Spleen (tissue), 7 donors: ENCODE measurements around the gene USP5.

Experiments used
- POLR2A ChIP-seq, 3 donors: fragments of 450-650 bp; IDR thresholded peaks; one replicate each; pipeline ENCODE4 v1.5.1; 2017; ENCODE audit warnings: antibody characterized with exemption in 3 of 3, mild to moderate bottlenecking in 1 of 3
- POLR2AphosphoS5 ChIP-seq, 3 donors: sonication (generic); formaldehyde crosslinking; IDR thresholded peaks; one replicate each; pipeline ENCODE4 v1.5.1; 2017; ENCODE audit warnings: antibody characterized with exemption in 3 of 3
- TF ChIP-seq, protein P1 (sequence below), 11 experiments: fragments of 200-600 bp in 7 of 11; fragments of 450-650 bp in 4 of 11; sonication (generic) in 4 of 11; IDR thresholded peaks in 8 of 11; conservative IDR thresholded peaks in 3 of 11; 1 replicate in 7 of 11; 2 replicates in 4 of 11; pipeline versions ENCODE4 v1.4.0 to v1.8.0; 2016 to 2021; ENCODE audit warnings: antibody characterized with exemption in 11 of 11, inconsistent platforms in 4 of 11, mild to moderate bottlenecking in 1 of 11
- donor health status: DM: no; HTN: no; CAD: no; lungs with moderate emphysema.
- donor health status: DM: no; HTN: no; CAD: no.
- donor health status: DM: no; HTN: no; CAD: no.

DNA sequence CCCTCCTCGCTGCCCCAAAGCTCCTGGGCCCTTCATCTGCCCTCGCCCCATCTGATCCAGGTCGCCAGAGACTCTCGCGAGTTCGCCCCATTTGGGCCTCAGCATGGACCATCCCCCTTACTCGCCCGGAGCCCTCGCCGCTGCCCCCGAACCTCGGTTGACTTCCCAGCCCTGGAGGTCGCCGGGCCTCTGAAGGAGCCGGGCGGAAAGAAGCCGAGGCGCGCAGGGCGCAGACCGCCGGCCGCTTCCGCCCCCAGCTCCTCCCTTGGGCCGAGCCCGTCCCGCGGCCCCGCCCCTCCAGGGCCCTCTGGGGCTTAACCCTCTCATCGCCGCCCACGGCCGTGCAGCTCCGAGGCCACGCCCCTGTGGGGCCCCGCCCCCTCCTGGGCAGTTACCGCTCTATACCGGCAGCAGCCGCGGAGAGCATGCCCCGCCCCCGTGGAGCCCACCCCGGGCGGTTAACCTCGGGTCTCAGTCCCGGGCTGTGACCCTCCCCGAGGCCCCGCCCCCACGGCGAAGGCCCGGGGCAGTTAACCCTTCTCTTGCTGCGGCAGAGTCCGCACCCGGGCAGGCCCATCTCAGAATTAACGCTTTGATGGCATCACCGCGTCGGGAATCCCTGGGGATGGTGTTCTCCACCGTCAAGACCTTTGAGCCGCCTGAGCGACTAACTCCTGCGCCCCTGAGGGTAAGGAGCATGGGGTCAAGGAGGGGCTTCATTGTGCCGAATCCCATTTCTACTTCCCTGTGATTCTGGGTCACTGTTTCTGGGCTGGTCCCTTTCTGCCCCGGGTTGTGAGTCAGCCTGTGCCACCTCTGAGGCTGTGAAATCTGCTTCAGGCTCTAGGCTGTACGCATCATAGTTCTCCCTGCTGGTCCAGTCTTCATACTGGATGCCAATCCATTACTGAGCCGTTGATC lies 21.4 kb downstream of the USP5 start, which contains the start of gene SPSB2:
- peak; percentile 84 to 91 (median 89) for TF ChIP-seq POLR2AphosphoS5 (IDR thresholded peaks at IDR 0.05)
- TF ChIP-seq, protein P1, sequence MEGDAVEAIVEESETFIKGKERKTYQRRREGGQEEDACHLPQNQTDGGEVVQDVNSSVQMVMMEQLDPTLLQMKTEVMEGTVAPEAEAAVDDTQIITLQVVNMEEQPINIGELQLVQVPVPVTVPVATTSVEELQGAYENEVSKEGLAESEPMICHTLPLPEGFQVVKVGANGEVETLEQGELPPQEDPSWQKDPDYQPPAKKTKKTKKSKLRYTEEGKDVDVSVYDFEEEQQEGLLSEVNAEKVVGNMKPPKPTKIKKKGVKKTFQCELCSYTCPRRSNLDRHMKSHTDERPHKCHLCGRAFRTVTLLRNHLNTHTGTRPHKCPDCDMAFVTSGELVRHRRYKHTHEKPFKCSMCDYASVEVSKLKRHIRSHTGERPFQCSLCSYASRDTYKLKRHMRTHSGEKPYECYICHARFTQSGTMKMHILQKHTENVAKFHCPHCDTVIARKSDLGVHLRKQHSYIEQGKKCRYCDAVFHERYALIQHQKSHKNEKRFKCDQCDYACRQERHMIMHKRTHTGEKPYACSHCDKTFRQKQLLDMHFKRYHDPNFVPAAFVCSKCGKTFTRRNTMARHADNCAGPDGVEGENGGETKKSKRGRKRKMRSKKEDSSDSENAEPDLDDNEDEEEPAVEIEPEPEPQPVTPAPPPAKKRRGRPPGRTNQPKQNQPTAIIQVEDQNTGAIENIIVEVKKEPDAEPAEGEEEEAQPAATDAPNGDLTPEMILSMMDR (IDR thresholded peaks at IDR 0.05 in 8 of 11, conservative IDR thresholded peaks at IDR 0.05 in 3 of 11): peak in 7 of 11 experiments; percentile 15 to 50 (median 25)
- TF ChIP-seq POLR2A (IDR thresholded peaks at IDR 0.05): peak in 2 of 3 donors; percentile 47 to 66
